ENCODE data around the gene KCND2. TPM values are rescaled to one million over a fixed set of nuclear protein-coding genes. Genes with fewer than 3 reads are reported as not detected.

Gene KCND2
- total and polyA plus RNA-seq, 7 donors = 0.04 to 2.7 (median 0.15) TPM

DNA sequence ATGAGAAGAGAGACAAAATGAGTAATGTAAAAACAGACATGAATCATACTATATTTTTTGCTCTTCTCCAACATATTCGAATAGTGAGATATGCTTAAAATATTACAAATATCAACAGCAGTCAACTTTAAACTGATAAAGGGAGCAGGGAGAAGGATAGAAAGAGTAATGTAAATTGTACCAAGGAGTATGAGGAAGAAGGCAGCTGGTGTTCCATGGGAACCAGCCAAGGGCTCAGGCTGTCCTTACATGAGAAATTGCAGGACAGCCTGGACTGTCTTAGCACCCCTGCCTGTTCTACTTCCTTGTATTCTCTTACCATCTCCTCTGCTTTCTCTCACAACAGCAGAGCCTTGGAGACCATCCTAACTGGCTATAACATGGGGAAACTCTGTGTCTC is 456.3 kb downstream of the KCND2 start:
- no peak for DNase-seq
- TF ChIP-seq, protein P1, sequence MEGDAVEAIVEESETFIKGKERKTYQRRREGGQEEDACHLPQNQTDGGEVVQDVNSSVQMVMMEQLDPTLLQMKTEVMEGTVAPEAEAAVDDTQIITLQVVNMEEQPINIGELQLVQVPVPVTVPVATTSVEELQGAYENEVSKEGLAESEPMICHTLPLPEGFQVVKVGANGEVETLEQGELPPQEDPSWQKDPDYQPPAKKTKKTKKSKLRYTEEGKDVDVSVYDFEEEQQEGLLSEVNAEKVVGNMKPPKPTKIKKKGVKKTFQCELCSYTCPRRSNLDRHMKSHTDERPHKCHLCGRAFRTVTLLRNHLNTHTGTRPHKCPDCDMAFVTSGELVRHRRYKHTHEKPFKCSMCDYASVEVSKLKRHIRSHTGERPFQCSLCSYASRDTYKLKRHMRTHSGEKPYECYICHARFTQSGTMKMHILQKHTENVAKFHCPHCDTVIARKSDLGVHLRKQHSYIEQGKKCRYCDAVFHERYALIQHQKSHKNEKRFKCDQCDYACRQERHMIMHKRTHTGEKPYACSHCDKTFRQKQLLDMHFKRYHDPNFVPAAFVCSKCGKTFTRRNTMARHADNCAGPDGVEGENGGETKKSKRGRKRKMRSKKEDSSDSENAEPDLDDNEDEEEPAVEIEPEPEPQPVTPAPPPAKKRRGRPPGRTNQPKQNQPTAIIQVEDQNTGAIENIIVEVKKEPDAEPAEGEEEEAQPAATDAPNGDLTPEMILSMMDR (IDR thresholded peaks at IDR 0.05) = no peak
- no peak overlapping the region for H3K27ac ChIP-seq
- no peak for ATAC-seq
- H3K9me3 ChIP-seq = no peaks in the 10 kb centered on the region
- no peak overlapping the region for H3K4me3 ChIP-seq
- intact Hi-C loops (cut with DNase I) = no loop called here
- no peaks in the 10 kb centered on the region for H3K4me1 ChIP-seq
- no peaks in the 10 kb centered on the region for H3K36me3 ChIP-seq (ENCODE audit: insufficient read depth in 1 of 2, low read depth in 1 of 2)
- WGBS, 3 donors = 74 to 88% (median 77%) methylated on average over 1 of the region's 1 CpG
- peaks cover 0 to 3% (median 0%) of the 10 kb centered on the region in 3 donors for H3K27me3 ChIP-seq (ENCODE audit: insufficient read depth in 3 of 3, low read length in 2 of 3)

DNA sequence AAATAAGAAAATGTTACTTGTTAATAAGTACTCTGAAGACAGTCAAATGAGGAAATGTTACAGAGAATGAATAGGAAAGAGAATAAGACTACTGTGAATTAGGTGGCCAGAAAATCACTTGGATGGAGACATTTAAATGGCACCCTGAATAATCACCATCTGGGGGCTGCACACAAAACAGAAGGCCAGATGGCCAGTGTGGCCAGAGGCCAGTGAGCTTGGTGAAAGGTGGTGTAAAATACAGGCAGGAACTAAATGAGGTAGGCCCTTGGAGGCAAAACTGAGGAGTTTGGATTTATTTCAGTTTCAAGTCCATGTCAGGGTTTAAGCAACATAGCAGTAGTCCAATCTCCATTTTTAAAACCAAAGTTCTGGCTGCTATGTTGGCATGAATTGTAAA is 458.3 kb downstream of the KCND2 start:
- TF ChIP-seq, protein P1 (IDR thresholded peaks at IDR 0.05) = no peak
- H3K9me3 ChIP-seq = no peaks in the 10 kb centered on the region
- no peak for ATAC-seq
- H3K36me3 ChIP-seq (ENCODE audit: insufficient read depth in 1 of 2, low read depth in 1 of 2) = no peaks in the 10 kb centered on the region
- intact Hi-C loops (cut with DNase I) = no loop called here
- H3K4me1 ChIP-seq = no peaks in the 10 kb centered on the region
- no peak overlapping the region for H3K4me3 ChIP-seq
- peaks cover 0 to 3% (median 0%) of the 10 kb centered on the region in 3 donors for H3K27me3 ChIP-seq (ENCODE audit: insufficient read depth in 3 of 3, low read length in 2 of 3)
- H3K27ac ChIP-seq = no peak overlapping the region
- DNase-seq = no peak

DNA sequence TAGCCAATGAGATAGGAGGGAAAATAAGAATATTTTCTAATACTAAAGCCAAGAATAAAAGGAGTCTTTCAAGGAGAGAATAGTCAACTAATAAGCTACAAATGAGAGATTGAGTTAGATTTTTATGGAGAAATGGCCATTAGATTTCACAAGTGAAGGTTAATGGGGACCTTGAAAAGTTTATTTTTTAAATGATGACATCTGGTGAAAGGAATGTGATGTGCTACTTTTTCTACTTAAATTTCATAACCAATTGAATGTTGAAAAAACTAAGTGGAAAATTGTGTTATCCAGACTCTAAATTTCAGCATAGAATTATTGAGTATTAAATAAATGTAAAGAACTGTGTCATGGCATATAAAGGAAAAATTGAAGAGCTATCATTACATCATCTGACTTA is 459.3 kb downstream of the KCND2 start:
- intact Hi-C loops (cut with DNase I) = no loop called here
- DNase-seq (no peak), ATAC-seq (no peak)
- H3K4me1 ChIP-seq = no peaks in the 10 kb centered on the region
- TF ChIP-seq, protein P1 (IDR thresholded peaks at IDR 0.05) = no peak
- no peak overlapping the region for H3K4me3 ChIP-seq
- H3K27ac ChIP-seq = no peak overlapping the region
- H3K9me3 ChIP-seq = no peaks in the 10 kb centered on the region
- H3K36me3 ChIP-seq (ENCODE audit: insufficient read depth in 1 of 2, low read depth in 1 of 2) = no peaks in the 10 kb centered on the region
- H3K27me3 ChIP-seq (ENCODE audit: insufficient read depth in 3 of 3, low read length in 2 of 3) = peaks cover 0 to 3% (median 0%) of the 10 kb centered on the region in 3 donors

DNA sequence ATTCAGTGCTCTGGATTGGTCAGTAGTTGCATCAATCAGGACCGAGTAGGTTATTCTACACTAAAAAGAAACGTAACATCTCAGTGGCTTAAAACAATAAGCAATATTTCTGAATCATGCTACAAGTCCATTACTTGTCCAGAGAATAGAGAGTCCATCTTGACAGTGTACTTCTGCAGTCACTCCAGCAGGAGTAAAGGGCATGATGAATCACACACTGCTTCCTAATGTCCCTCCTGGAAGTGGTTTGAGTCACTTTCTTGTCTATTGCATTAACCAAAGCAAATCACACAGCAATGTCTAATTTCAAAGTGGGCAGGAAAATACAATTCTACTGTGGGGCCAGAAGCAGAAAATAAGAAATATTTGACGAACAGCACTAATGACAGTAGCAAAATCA is 460.2 kb downstream of the KCND2 start:
- no peak for DNase-seq
- 90 to 97% (median 94%) methylated on average over 3 of the region's 3 CpGs for WGBS, 3 donors
- no peaks in the 10 kb centered on the region for H3K9me3 ChIP-seq
- H3K27ac ChIP-seq = no peak overlapping the region
- intact Hi-C loops (cut with DNase I) = no loop called here
- ATAC-seq = peak in 3 of 4 donors; percentile 50 to 82 (median 57)
- H3K4me3 ChIP-seq = no peak overlapping the region
- H3K4me1 ChIP-seq = no peaks in the 10 kb centered on the region
- H3K27me3 ChIP-seq (ENCODE audit: insufficient read depth in 3 of 3, low read length in 2 of 3) = peaks cover 0 to 3% (median 0%) of the 10 kb centered on the region in 3 donors
- TF ChIP-seq, protein P1 (IDR thresholded peaks at IDR 0.05) = no peak
- no peaks in the 10 kb centered on the region for H3K36me3 ChIP-seq (ENCODE audit: insufficient read depth in 1 of 2, low read depth in 1 of 2)

DNA sequence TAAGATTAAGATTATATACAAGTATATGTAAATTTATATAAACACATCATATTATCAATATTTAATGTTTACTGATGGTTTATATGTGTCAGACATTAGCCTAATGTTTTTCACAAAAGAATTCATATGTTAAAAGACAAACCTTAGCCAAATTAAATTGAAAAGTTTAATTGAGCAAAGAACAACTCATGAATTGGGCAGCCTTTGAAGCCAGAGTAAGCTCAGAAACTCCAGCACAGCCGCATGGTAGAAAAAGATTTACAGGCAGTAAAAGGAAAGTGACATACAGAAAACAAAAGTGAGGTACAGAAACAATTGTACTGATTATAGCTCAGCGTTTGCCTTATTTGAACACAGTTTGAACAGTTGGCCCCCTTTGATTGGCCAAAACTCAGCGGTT is 460.9 kb downstream of the KCND2 start:
- Histone ChIP-seq H3K4me1 (no peaks in the 10 kb centered on the region), H3K9me3 (no peaks in the 10 kb centered on the region), H3K27me3 (ENCODE audit: insufficient read depth in 3 of 3, low read length in 2 of 3) (peaks cover 0 to 3% (median 0%) of the 10 kb centered on the region in 3 donors), H3K4me3 (no peak overlapping the region), H3K36me3 (ENCODE audit: insufficient read depth in 1 of 2, low read depth in 1 of 2) (no peaks in the 10 kb centered on the region), H3K27ac (no peak overlapping the region)
- ATAC-seq (no peak), DNase-seq (no peak)
- TF ChIP-seq, protein P1 (IDR thresholded peaks at IDR 0.05) = no peak
- 83 to 87% (median 87%) methylated on average over 3 of the region's 3 CpGs for WGBS, 3 donors
- intact Hi-C loops (cut with DNase I) = no loop called here
